HepG2 (cell line): ENCODE data around the gene THSD4.

Source experiments
- ARHGAP35 ChIP-seq: sonication (generic); formaldehyde crosslinking; IDR thresholded peaks from 2 replicates; pipeline ENCODE4 v1.9.0; 2022; ENCODE audit warnings: mild to moderate bottlenecking, inconsistent platforms, moderate library complexity, missing genetic modification reagents, borderline replicate concordance
- BRCA1 ChIP-seq: sonication (generic); formaldehyde crosslinking; IDR thresholded peaks from 2 replicates; pipeline ENCODE4 v1.4.0; 2020; ENCODE audit warnings: missing genetic modification reagents
- CTCF ChIP-seq: sonication (generic); formaldehyde crosslinking; IDR thresholded peaks from 2 replicates; pipeline ENCODE4 v1.5.0; 2020; ENCODE audit warnings: mild to moderate bottlenecking, missing genetic modification reagents, moderate library complexity
- KLF9 ChIP-seq: IDR thresholded peaks from 2 replicates; pipeline ENCODE4 v1.6.1; 2016; ENCODE audit warnings: low read depth
- MTF2 ChIP-seq: sonication (generic); formaldehyde crosslinking; IDR thresholded peaks from 2 replicates; pipeline ENCODE4 v1.5.0; 2020; ENCODE audit warnings: missing genetic modification reagents, borderline replicate concordance
- MYC ChIP-seq: sonication (generic); formaldehyde crosslinking; IDR thresholded peaks from 2 replicates; pipeline ENCODE4 v1.9.0; 2021; ENCODE audit warnings: missing genetic modification reagents, borderline replicate concordance
- POLR2A ChIP-seq, 2 experiments: IDR thresholded peaks; 2 replicates each; pipeline ENCODE4 v1.6.1; 2011; ENCODE audit warnings: low read depth in 2 of 2, low read length in 2 of 2, mild to moderate bottlenecking in 1 of 2, moderate library complexity in 1 of 2; ENCODE audit not compliant: insufficient read depth in 1 of 2
- RBAK ChIP-seq: sonication (generic); formaldehyde crosslinking; IDR thresholded peaks from 2 replicates; pipeline ENCODE4 v1.5.1; 2020; ENCODE audit warnings: mild to moderate bottlenecking, missing genetic modification reagents
- ZNF329 ChIP-seq: sonication (generic); formaldehyde crosslinking; IDR thresholded peaks from 2 replicates; pipeline ENCODE4 v1.9.0; 2021; ENCODE audit warnings: low read depth, mild to moderate bottlenecking, missing genetic modification reagents
- ZNF33B ChIP-seq: sonication (generic); formaldehyde crosslinking; IDR thresholded peaks from 2 replicates; pipeline ENCODE4 v1.5.1; 2020; ENCODE audit warnings: mild to moderate bottlenecking, missing genetic modification reagents

- TF ChIP-seq ZNF33B (CRISPR knock-in tag) (no peak), MTF2 (CRISPR knock-in tag) (no peak), KLF9 (no peak), ZNF329 (no peak), RBAK (CRISPR knock-in tag) (no peak), POLR2A (IDR thresholded peaks at IDR 0.05; ENCODE audit: insufficient read depth in 1 of 2, low read depth in 2 of 2, low read length in 2 of 2) (no peak), CTCF (CRISPR knock-in tag) (no peak), BRCA1 (CRISPR knock-in tag) (no peak), ARHGAP35 (no peak), MYC (CRISPR knock-in tag) (no peak)
These were observed 39.4 kb downstream of the THSD4 start for GRCh38 chr15:71154607-71155200.
